ENCODE results near the gene FANCB.
A peak's percentile ranks its signal among the peaks of the same experiment; 100 is the strongest.

FANCB gene

GRCh38 chrX:14872851-14873675 is at the start of gene FANCB, which contains the start of gene MOSPD2:
FANCB (minus strand) TSS chrX:14873069; CDS start chrX:14865510, 7,559 bp downstream.
MOSPD2 (plus strand) TSS chrX:14873421; CDS start chrX:14873529, 108 bp downstream.
- Mint-ChIP-seq H3K9me3 (no peaks in the 10 kb centered on the region), H3K4me3 (peak within 1 kb of the TSS; percentile 85), H3K36me3 (ENCODE audit: low read depth) (peaks cover 14% of the 10 kb centered on the region), H3K27me3 (ENCODE audit: low read depth) (no peaks in the 10 kb centered on the region), H3K27ac (peak within 1 kb of the TSS; percentile 88), H3K4me1 (ENCODE audit: low read depth) (peaks cover 27% of the 10 kb centered on the region)
- peak; percentile 93 for DNase-seq (ENCODE audit: low spot score)

GRCh38 chrX:14922437-14922836 is 49.6 kb upstream of the FANCB start:
- Mint-ChIP-seq H3K27ac (no peak overlapping the region), H3K36me3 (ENCODE audit: low read depth) (peaks cover 2% of the 10 kb centered on the region), H3K27me3 (ENCODE audit: low read depth) (no peaks in the 10 kb centered on the region), H3K4me3 (no peak overlapping the region), H3K4me1 (ENCODE audit: low read depth) (no peaks in the 10 kb centered on the region), H3K9me3 (no peaks in the 10 kb centered on the region)
- no peak for DNase-seq (ENCODE audit: low spot score)

- Mint-ChIP-seq H3K4me1 (ENCODE audit: low read depth) (no peaks in the 10 kb centered on the region), H3K27me3 (ENCODE audit: low read depth) (no peaks in the 10 kb centered on the region), H3K9me3 (no peaks in the 10 kb centered on the region), H3K4me3 (no peak overlapping the region), H3K27ac (no peak overlapping the region), H3K36me3 (ENCODE audit: low read depth) (peaks cover 5% of the 10 kb centered on the region)
- DNase-seq (ENCODE audit: low spot score), result no peak
Observed at GRCh38 chrX:14920196-14920595, 47.3 kb upstream of the FANCB start.

GRCh38 chrX:14919407-14919806 is 46.5 kb upstream of the FANCB start:
- Mint-ChIP-seq H3K27ac (no peak overlapping the region), H3K36me3 (ENCODE audit: low read depth) (peaks cover 5% of the 10 kb centered on the region), H3K4me1 (ENCODE audit: low read depth) (no peaks in the 10 kb centered on the region), H3K9me3 (no peaks in the 10 kb centered on the region), H3K27me3 (ENCODE audit: low read depth) (no peaks in the 10 kb centered on the region), H3K4me3 (no peak overlapping the region)
- DNase-seq (ENCODE audit: low spot score), result no peak

GRCh38 chrX:14916017-14916674 is 43.3 kb upstream of the FANCB start:
- no peaks in the 10 kb centered on the region for H3K9me3 Mint-ChIP-seq
- no peaks in the 10 kb centered on the region for H3K4me1 Mint-ChIP-seq (ENCODE audit: low read depth)
- peaks cover 10% of the 10 kb centered on the region for H3K36me3 Mint-ChIP-seq (ENCODE audit: low read depth)
- DNase-seq (ENCODE audit: low spot score), result no peak
- H3K27ac Mint-ChIP-seq, result no peak overlapping the region
- no peaks in the 10 kb centered on the region for H3K27me3 Mint-ChIP-seq (ENCODE audit: low read depth)
- no peak overlapping the region for H3K4me3 Mint-ChIP-seq

GRCh38 chrX:14915596-14915995 is 42.7 kb upstream of the FANCB start:
- Mint-ChIP-seq H3K9me3 (no peaks in the 10 kb centered on the region), H3K4me3 (no peak overlapping the region), H3K27me3 (ENCODE audit: low read depth) (no peaks in the 10 kb centered on the region), H3K4me1 (ENCODE audit: low read depth) (no peaks in the 10 kb centered on the region), H3K27ac (no peak overlapping the region), H3K36me3 (ENCODE audit: low read depth) (peaks cover 10% of the 10 kb centered on the region)
- DNase-seq (ENCODE audit: low spot score), result no peak

GRCh38 chrX:14913241-14913640 is 40.4 kb upstream of the FANCB start:
- Mint-ChIP-seq H3K9me3 (no peaks in the 10 kb centered on the region), H3K27ac (no peak overlapping the region), H3K4me1 (ENCODE audit: low read depth) (no peaks in the 10 kb centered on the region), H3K27me3 (ENCODE audit: low read depth) (no peaks in the 10 kb centered on the region), H3K4me3 (no peak overlapping the region), H3K36me3 (ENCODE audit: low read depth) (peaks cover 14% of the 10 kb centered on the region)
- DNase-seq (ENCODE audit: low spot score), result no peak

- Mint-ChIP-seq H3K27me3 (ENCODE audit: low read depth) (no peaks in the 10 kb centered on the region), H3K4me1 (ENCODE audit: low read depth) (peaks cover 4% of the 10 kb centered on the region), H3K27ac (no peak overlapping the region), H3K4me3 (no peak overlapping the region), H3K36me3 (ENCODE audit: low read depth) (peaks cover 25% of the 10 kb centered on the region), H3K9me3 (peaks cover 14% of the 10 kb centered on the region)
- no peak for DNase-seq (ENCODE audit: low spot score)
Observed at GRCh38 chrX:14903891-14904290, 31.0 kb upstream of the FANCB start.

GRCh38 chrX:14902537-14902936 is 29.7 kb upstream of the FANCB start:
- peaks cover 4% of the 10 kb centered on the region for H3K4me1 Mint-ChIP-seq (ENCODE audit: low read depth)
- no peaks in the 10 kb centered on the region for H3K27me3 Mint-ChIP-seq (ENCODE audit: low read depth)
- H3K4me3 Mint-ChIP-seq, result no peak overlapping the region
- H3K36me3 Mint-ChIP-seq (ENCODE audit: low read depth), result peaks cover 27% of the 10 kb centered on the region
- H3K27ac Mint-ChIP-seq, result no peak overlapping the region
- peaks cover 14% of the 10 kb centered on the region for H3K9me3 Mint-ChIP-seq
- no peak for DNase-seq (ENCODE audit: low spot score)

- H3K4me3 Mint-ChIP-seq, result no peak overlapping the region
- peak overlapping the region; percentile 57 for H3K27ac Mint-ChIP-seq
- peaks cover 7% of the 10 kb centered on the region for H3K9me3 Mint-ChIP-seq
- H3K27me3 Mint-ChIP-seq (ENCODE audit: low read depth), result no peaks in the 10 kb centered on the region
- H3K4me1 Mint-ChIP-seq (ENCODE audit: low read depth), result peaks cover 9% of the 10 kb centered on the region
- H3K36me3 Mint-ChIP-seq (ENCODE audit: low read depth), result peaks cover 34% of the 10 kb centered on the region
- no peak for DNase-seq (ENCODE audit: low spot score)
Observed at GRCh38 chrX:14899607-14900006, 26.7 kb upstream of the FANCB start.

- DNase-seq (ENCODE audit: low spot score), result no peak
- H3K27me3 Mint-ChIP-seq (ENCODE audit: low read depth), result no peaks in the 10 kb centered on the region
- H3K27ac Mint-ChIP-seq, result no peak overlapping the region
- H3K4me1 Mint-ChIP-seq (ENCODE audit: low read depth), result peaks cover 9% of the 10 kb centered on the region
- H3K9me3 Mint-ChIP-seq, result no peaks in the 10 kb centered on the region
- H3K36me3 Mint-ChIP-seq (ENCODE audit: low read depth), result peaks cover 24% of the 10 kb centered on the region
- H3K4me3 Mint-ChIP-seq, result no peak overlapping the region
Observed at GRCh38 chrX:14897042-14897441, 24.2 kb upstream of the FANCB start.

- no peaks in the 10 kb centered on the region for H3K9me3 Mint-ChIP-seq
- H3K27me3 Mint-ChIP-seq (ENCODE audit: low read depth), result no peaks in the 10 kb centered on the region
- no peak for DNase-seq (ENCODE audit: low spot score)
- no peak overlapping the region for H3K4me3 Mint-ChIP-seq
- no peak overlapping the region for H3K27ac Mint-ChIP-seq
- peaks cover 24% of the 10 kb centered on the region for H3K36me3 Mint-ChIP-seq (ENCODE audit: low read depth)
- peaks cover 9% of the 10 kb centered on the region for H3K4me1 Mint-ChIP-seq (ENCODE audit: low read depth)
Observed at GRCh38 chrX:14896273-14896672, 23.4 kb upstream of the FANCB start.

GRCh38 chrX:14886252-14886651 is 13.4 kb upstream of the FANCB start:
- Mint-ChIP-seq H3K36me3 (ENCODE audit: low read depth) (peaks cover 6% of the 10 kb centered on the region), H3K4me1 (ENCODE audit: low read depth) (peaks cover 6% of the 10 kb centered on the region), H3K27ac (no peak overlapping the region), H3K9me3 (no peaks in the 10 kb centered on the region), H3K4me3 (no peak overlapping the region), H3K27me3 (ENCODE audit: low read depth) (no peaks in the 10 kb centered on the region)
- no peak for DNase-seq (ENCODE audit: low spot score)

GRCh38 chrX:14884714-14885113 is 11.8 kb upstream of the FANCB start:
- Mint-ChIP-seq H3K27me3 (ENCODE audit: low read depth) (no peaks in the 10 kb centered on the region), H3K4me3 (no peak overlapping the region), H3K4me1 (ENCODE audit: low read depth) (peaks cover 6% of the 10 kb centered on the region), H3K27ac (no peak overlapping the region), H3K36me3 (ENCODE audit: low read depth) (peaks cover 3% of the 10 kb centered on the region), H3K9me3 (no peaks in the 10 kb centered on the region)
- DNase-seq (ENCODE audit: low spot score), result no peak
